ENCODE measurements around the gene ECE2.

The ECE2 gene

GRCh38 chr3:184277366-184277765 lies 1.5 kb downstream of the ECE2 start:
- no peak overlapping the region for H3K4me3 ChIP-seq (replicated peaks; ENCODE audit: low read depth, low read length)
- TF ChIP-seq, protein P1, sequence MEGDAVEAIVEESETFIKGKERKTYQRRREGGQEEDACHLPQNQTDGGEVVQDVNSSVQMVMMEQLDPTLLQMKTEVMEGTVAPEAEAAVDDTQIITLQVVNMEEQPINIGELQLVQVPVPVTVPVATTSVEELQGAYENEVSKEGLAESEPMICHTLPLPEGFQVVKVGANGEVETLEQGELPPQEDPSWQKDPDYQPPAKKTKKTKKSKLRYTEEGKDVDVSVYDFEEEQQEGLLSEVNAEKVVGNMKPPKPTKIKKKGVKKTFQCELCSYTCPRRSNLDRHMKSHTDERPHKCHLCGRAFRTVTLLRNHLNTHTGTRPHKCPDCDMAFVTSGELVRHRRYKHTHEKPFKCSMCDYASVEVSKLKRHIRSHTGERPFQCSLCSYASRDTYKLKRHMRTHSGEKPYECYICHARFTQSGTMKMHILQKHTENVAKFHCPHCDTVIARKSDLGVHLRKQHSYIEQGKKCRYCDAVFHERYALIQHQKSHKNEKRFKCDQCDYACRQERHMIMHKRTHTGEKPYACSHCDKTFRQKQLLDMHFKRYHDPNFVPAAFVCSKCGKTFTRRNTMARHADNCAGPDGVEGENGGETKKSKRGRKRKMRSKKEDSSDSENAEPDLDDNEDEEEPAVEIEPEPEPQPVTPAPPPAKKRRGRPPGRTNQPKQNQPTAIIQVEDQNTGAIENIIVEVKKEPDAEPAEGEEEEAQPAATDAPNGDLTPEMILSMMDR (IDR thresholded peaks at IDR 0.05; ENCODE audit: low read depth, low read length, missing control alignments), result no peak
- no peak for DNase-seq (ENCODE audit: extremely low read depth, low read depth)

DNA sequence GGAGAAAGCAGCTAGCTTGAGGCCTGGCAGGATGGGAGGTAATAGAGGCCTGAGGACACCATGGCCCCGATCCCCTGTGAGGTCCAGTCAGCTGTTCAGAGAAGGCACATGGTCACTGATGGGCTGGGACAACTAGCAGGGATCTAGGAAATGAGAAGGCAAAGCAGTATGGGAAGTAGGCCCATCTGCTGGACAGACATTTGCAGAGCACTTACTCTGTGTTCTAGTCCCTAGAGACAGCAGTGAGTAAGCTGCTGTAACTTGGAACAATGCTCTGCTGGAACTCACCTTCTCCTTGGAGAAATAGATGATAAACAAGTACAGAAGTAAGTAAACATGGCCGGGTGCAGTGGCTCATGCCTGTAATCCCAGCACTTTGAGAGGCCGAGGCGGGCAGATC lies 7.1 kb downstream of the ECE2 start:
- no peak for DNase-seq (ENCODE audit: extremely low read depth, low read depth)

GRCh38 chr3:184283681-184284080 lies 7.9 kb downstream of the ECE2 start:
- TF ChIP-seq, protein P1 (IDR thresholded peaks at IDR 0.05; ENCODE audit: low read depth, low read length, missing control alignments), result no peak
- H3K4me3 ChIP-seq (replicated peaks; ENCODE audit: low read depth, low read length), result no peak overlapping the region
- DNase-seq (ENCODE audit: extremely low read depth, low read depth), result no peak

More for the DNA sequence above, 7.1 kb downstream of the ECE2 start:
- no peak overlapping the region for H3K4me3 ChIP-seq (replicated peaks; ENCODE audit: low read depth, low read length)
- TF ChIP-seq, protein P1 (IDR thresholded peaks at IDR 0.05; ENCODE audit: low read depth, low read length, missing control alignments), result no peak

GRCh38 chr3:184284696-184285095 lies 8.9 kb downstream of the ECE2 start:
- TF ChIP-seq, protein P1 (IDR thresholded peaks at IDR 0.05; ENCODE audit: low read depth, low read length, missing control alignments), result peak; percentile 52
- DNase-seq (ENCODE audit: extremely low read depth, low read depth), result peak; percentile 56
- no peak overlapping the region for H3K4me3 ChIP-seq (replicated peaks; ENCODE audit: low read depth, low read length)

DNA sequence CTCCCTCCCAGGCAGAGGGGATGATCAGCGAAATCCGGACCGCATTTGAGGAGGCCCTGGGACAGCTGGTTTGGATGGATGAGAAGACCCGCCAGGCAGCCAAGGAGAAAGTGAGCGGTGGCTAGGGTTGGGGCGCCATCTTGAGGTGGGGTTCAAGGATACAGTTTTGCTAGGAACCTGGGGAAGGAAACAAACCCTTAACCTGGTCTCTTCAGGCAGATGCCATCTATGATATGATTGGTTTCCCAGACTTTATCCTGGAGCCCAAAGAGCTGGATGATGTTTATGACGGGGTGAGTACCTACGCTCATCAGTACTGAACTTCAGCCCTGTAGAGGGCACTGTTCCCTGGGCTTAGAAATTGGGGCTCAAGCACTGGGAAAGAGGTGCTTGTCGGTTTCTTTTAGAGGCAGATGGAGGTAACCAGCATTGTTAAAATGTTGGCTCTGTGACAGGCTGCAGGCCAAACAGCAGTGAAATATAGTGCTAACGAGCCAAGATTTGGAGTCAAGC lies 13.7 kb downstream of the ECE2 start:
- no peak overlapping the region for H3K4me3 ChIP-seq (replicated peaks; ENCODE audit: low read depth, low read length)
- TF ChIP-seq, protein P1 (IDR thresholded peaks at IDR 0.05; ENCODE audit: low read depth, low read length, missing control alignments), result peak; percentile 79
- DNase-seq (ENCODE audit: extremely low read depth, low read depth), result peak; percentile 32

- DNase-seq (ENCODE audit: extremely low read depth, low read depth), result no peak
- TF ChIP-seq, protein P1 (IDR thresholded peaks at IDR 0.05; ENCODE audit: low read depth, low read length, missing control alignments), result no peak
- no peak overlapping the region for H3K4me3 ChIP-seq (replicated peaks; ENCODE audit: low read depth, low read length)
Measured at GRCh38 chr3:184290331-184290730, 14.5 kb downstream of the ECE2 start.

All from HFF-Myc (cell line).